WTC11 (cell line): ENCODE results near the gene PTP4A2. TPM values are rescaled to one million over a fixed set of nuclear protein-coding genes. Genes with fewer than 3 reads are reported as not detected.

ENCODE experiments used
- ATAC-seq: fragments of 200-7000 bp; cut with Tn5 transposase; 2 replicates; pipeline ENCODE4 v1.10.0; 2021; ENCODE audit warnings: mild to moderate bottlenecking, moderate library complexity
- CTCF ChIA-PET: fragments of 300-600 bp; sonication (Branson Sonifier 250); formaldehyde crosslinking; loops from one replicate; lab custom pipeline; 2021; ENCODE audit warnings: antibody characterized with exemption; lab: Charles Lee
- POLR2A ChIA-PET: fragments of 350-600 bp; sonication (Branson Sonifier 250); formaldehyde crosslinking; loops from one replicate; lab custom pipeline; 2021; ENCODE audit warnings: antibody characterized with exemption; lab: Charles Lee
- DNase-seq: peaks from one replicate; pipeline ENCODE4 v3.0.0; 2021; ENCODE audit warnings: low spot score
- H3K27ac Mint-ChIP-seq: 2 replicates; pipeline ENCODE4 v1.8.0; 2021; ENCODE audit warnings: mixed read lengths
- H3K27me3 Mint-ChIP-seq: 2 replicates; pipeline ENCODE4 v1.8.0; 2021; ENCODE audit warnings: low read depth, mild to moderate bottlenecking, moderate library complexity, mixed read lengths
- H3K36me3 Mint-ChIP-seq: 2 replicates; pipeline ENCODE4 v1.8.0; 2021; ENCODE audit warnings: mixed read lengths
- H3K4me1 Mint-ChIP-seq: 2 replicates; pipeline ENCODE4 v1.8.0; 2022; ENCODE audit warnings: mixed read lengths
- H3K4me3 Mint-ChIP-seq: 2 replicates; pipeline ENCODE4 v1.8.0; 2021; ENCODE audit warnings: mild to moderate bottlenecking, moderate library complexity, mixed read lengths
- H3K9me3 Mint-ChIP-seq: 2 replicates; pipeline ENCODE4 v1.8.0; 2021; ENCODE audit warnings: mixed read lengths
- AR ChIP-seq: fragments of 250-450 bp; sonication (Bioruptor Pico); IDR thresholded peaks from 2 replicates; pipeline ENCODE4 v1.9.0; 2021; ENCODE audit warnings: mild to moderate bottlenecking
- ATF3 ChIP-seq: sonication (generic); formaldehyde crosslinking; conservative IDR thresholded peaks from 2 replicates; pipeline ENCODE4 v1.8.1; 2022; ENCODE audit warnings: mild to moderate bottlenecking, missing genetic modification reagents
- CREM ChIP-seq: sonication (generic); formaldehyde crosslinking; IDR thresholded peaks from 2 replicates; pipeline ENCODE4 v1.8.1; 2022; ENCODE audit warnings: mild to moderate bottlenecking, missing genetic modification reagents, moderate library complexity
- E2F4 ChIP-seq: sonication (generic); formaldehyde crosslinking; IDR thresholded peaks from 2 replicates; pipeline ENCODE4 v1.8.1; 2022; ENCODE audit warnings: low read depth, mild to moderate bottlenecking, moderate library complexity, missing genetic modification reagents, borderline replicate concordance
- E2F5 ChIP-seq: sonication (generic); formaldehyde crosslinking; IDR thresholded peaks from 2 replicates; pipeline ENCODE4 v1.8.1; 2022; ENCODE audit warnings: mild to moderate bottlenecking, moderate library complexity, missing genetic modification reagents
- EMX1 ChIP-seq: fragments of 250-450 bp; sonication (Bioruptor Pico); IDR thresholded peaks from 2 replicates; pipeline ENCODE4 v1.8.0; 2021; ENCODE audit warnings: mild to moderate bottlenecking
- FOXJ3 ChIP-seq: sonication (generic); formaldehyde crosslinking; IDR thresholded peaks from 2 replicates; pipeline ENCODE4 v1.9.0; 2021; ENCODE audit warnings: missing genetic modification reagents, mild to moderate bottlenecking, borderline replicate concordance
- FOXP4 ChIP-seq: sonication (generic); formaldehyde crosslinking; IDR thresholded peaks from 2 replicates; pipeline ENCODE4 v1.8.0; 2022; ENCODE audit warnings: mild to moderate bottlenecking, missing genetic modification reagents
- GABPB1 ChIP-seq: sonication (generic); formaldehyde crosslinking; IDR thresholded peaks from 2 replicates; pipeline ENCODE4 v1.8.1; 2023; ENCODE audit warnings: mild to moderate bottlenecking, missing genetic modification reagents
- HMGXB4 ChIP-seq: sonication (generic); formaldehyde crosslinking; IDR thresholded peaks from 2 replicates; pipeline ENCODE4 v1.8.1; 2023; ENCODE audit warnings: mild to moderate bottlenecking, moderate library complexity, missing genetic modification reagents
- IRF1 ChIP-seq: sonication (generic); formaldehyde crosslinking; IDR thresholded peaks from 2 replicates; pipeline ENCODE4 v1.8.0; 2023; ENCODE audit warnings: missing genetic modification reagents
- KAT7 ChIP-seq: sonication (generic); formaldehyde crosslinking; IDR thresholded peaks from 2 replicates; pipeline ENCODE4 v1.8.1; 2023; ENCODE audit warnings: missing genetic modification reagents, mild to moderate bottlenecking, borderline replicate concordance
- MXD4 ChIP-seq: fragments of 250-450 bp; sonication (Bioruptor Pico); IDR thresholded peaks from 2 replicates; pipeline ENCODE4 v1.8.0; 2021; ENCODE audit warnings: mild to moderate bottlenecking, moderate library complexity, borderline replicate concordance
- NR2C2 ChIP-seq: sonication (generic); formaldehyde crosslinking; IDR thresholded peaks from 2 replicates; pipeline ENCODE4 v1.8.0; 2022; ENCODE audit warnings: mild to moderate bottlenecking, missing genetic modification reagents
- NR3C1 ChIP-seq: sonication (generic); formaldehyde crosslinking; conservative IDR thresholded peaks from 2 replicates; pipeline ENCODE4 v1.8.1; 2023; ENCODE audit warnings: low read depth, mild to moderate bottlenecking, missing genetic modification reagents
- PRRX2 ChIP-seq: fragments of 250-450 bp; sonication (Bioruptor Pico); IDR thresholded peaks from 2 replicates; pipeline ENCODE4 v1.8.0; 2021; ENCODE audit warnings: mild to moderate bottlenecking
- RORB ChIP-seq: fragments of 250-450 bp; sonication (Bioruptor Pico); IDR thresholded peaks from 2 replicates; pipeline ENCODE4 v1.9.0; 2021; ENCODE audit warnings: mild to moderate bottlenecking
- TEAD1 ChIP-seq: sonication (generic); formaldehyde crosslinking; IDR thresholded peaks from 2 replicates; pipeline ENCODE4 v1.8.0; 2022; ENCODE audit warnings: mild to moderate bottlenecking, missing genetic modification reagents
- TP53 ChIP-seq: sonication (generic); formaldehyde crosslinking; IDR thresholded peaks from 2 replicates; pipeline ENCODE4 v1.8.1; 2023; ENCODE audit warnings: mild to moderate bottlenecking, missing genetic modification reagents
- USF2 ChIP-seq: sonication (generic); formaldehyde crosslinking; IDR thresholded peaks from 2 replicates; pipeline ENCODE4 v1.8.1; 2023; ENCODE audit warnings: mild to moderate bottlenecking, missing genetic modification reagents, moderate library complexity
- ZNF138 ChIP-seq: sonication (generic); formaldehyde crosslinking; conservative IDR thresholded peaks from 2 replicates; pipeline ENCODE4 v1.8.1; 2022; ENCODE audit warnings: mild to moderate bottlenecking, moderate library complexity, missing genetic modification reagents
- ZNF425 ChIP-seq: fragments of 250-450 bp; sonication (Bioruptor Pico); conservative IDR thresholded peaks from 2 replicates; pipeline ENCODE4 v1.9.0; 2021; ENCODE audit warnings: mild to moderate bottlenecking
- total RNA-seq: library from RNA; stranded (reverse); gene quantifications from 3 replicates; pipeline ENCODE4 v1.2.3, GENCODE V29; 2021

PTP4A2 gene
- total RNA-seq, 1 experiment from 2014 or later: 172 TPM

- ChIA-PET CTCF (interaction anchor here (1.1 kb wide), 2 partner anchors 55 to 94 kb away, joined by 4 read pairs; partner anchors contain the start of gene SPOCD1), POLR2A (no interaction called here)
- no peaks in the 10 kb centered on the region for H3K36me3 Mint-ChIP-seq
- H3K27ac Mint-ChIP-seq: no peak overlapping the region
- ATAC-seq (no peak), DNase-seq (no peak)
- no peak overlapping the region for H3K4me3 Mint-ChIP-seq
- peaks cover 4% of the 10 kb centered on the region for H3K4me1 Mint-ChIP-seq
- no peaks in the 10 kb centered on the region; the same call in 1 of the 2 replicates for H3K27me3 Mint-ChIP-seq
- TF ChIP-seq KAT7 (CRISPR knock-in tag) (no peak), ZNF138 (no peak), GABPB1 (CRISPR knock-in tag) (no peak), EMX1 (no peak), MXD4 (CRISPR knock-in tag) (no peak), FOXJ3 (CRISPR knock-in tag) (no peak), RORB (CRISPR knock-in tag) (no peak), HMGXB4 (CRISPR knock-in tag) (no peak), AR (CRISPR knock-in tag) (no peak), TP53 (CRISPR knock-in tag) (no peak), E2F5 (CRISPR knock-in tag) (no peak), FOXP4 (CRISPR knock-in tag) (no peak), CREM (CRISPR knock-in tag) (no peak)
- TF ChIP-seq, all 79 proteins: peak for 0
- H3K9me3 Mint-ChIP-seq: no peaks in the 10 kb centered on the region; the same call in 1 of the 2 replicates
Observed at GRCh38 chr1:31870086-31870736, 68.0 kb downstream of the PTP4A2 start.

GRCh38 chr1:31869449-31869848 lies 68.7 kb downstream of the PTP4A2 start:
- CTCF ChIA-PET: interaction anchor here (1.1 kb wide), 1 partner anchor 95 kb away, joined by 4 read pairs; no protein-coding TSS in a partner anchor
- DNase-seq (no peak), ATAC-seq (no peak)
- Mint-ChIP-seq H3K4me3 (no peak overlapping the region), H3K27ac (no peak overlapping the region), H3K27me3 (no peaks in the 10 kb centered on the region; the same call in 1 of the 2 replicates), H3K36me3 (no peaks in the 10 kb centered on the region), H3K4me1 (peaks cover 4% of the 10 kb centered on the region), H3K9me3 (no peaks in the 10 kb centered on the region; the same call in 1 of the 2 replicates)
- POLR2A ChIA-PET: no interaction called here
- no peak for TF ChIP-seq E2F4 (CRISPR knock-in tag)
- TF ChIP-seq NR2C2 (CRISPR knock-in tag): no peak
- TF ChIP-seq ATF3 (CRISPR knock-in tag): no peak
- TF ChIP-seq USF2 (CRISPR knock-in tag): no peak
- no peak for TF ChIP-seq TP53 (CRISPR knock-in tag)
- TF ChIP-seq PRRX2 (CRISPR knock-in tag): no peak
- no peak for TF ChIP-seq ZNF425 (CRISPR knock-in tag)
- no peak for TF ChIP-seq IRF1 (CRISPR knock-in tag)
- no peak for TF ChIP-seq NR3C1
- no peak for TF ChIP-seq TEAD1 (CRISPR knock-in tag)
